ENCODE results near the gene FBXO45. TPM values are rescaled to one million over a fixed set of nuclear protein-coding genes. Genes with fewer than 3 reads are reported as not detected.
A peak's percentile ranks its signal among the peaks of the same experiment; 100 is the strongest.
"Not testable (repeated sequence)": the region's sequence is repeated elsewhere in the genome, so short reads cannot be mapped to it uniquely, and the experiment has no call there.

FBXO45 gene
- total and polyA plus RNA-seq, 2 donors (not counting 1 experiment from before 2014, with no cell fraction given): 6.9 to 10.6 TPM

DNA sequence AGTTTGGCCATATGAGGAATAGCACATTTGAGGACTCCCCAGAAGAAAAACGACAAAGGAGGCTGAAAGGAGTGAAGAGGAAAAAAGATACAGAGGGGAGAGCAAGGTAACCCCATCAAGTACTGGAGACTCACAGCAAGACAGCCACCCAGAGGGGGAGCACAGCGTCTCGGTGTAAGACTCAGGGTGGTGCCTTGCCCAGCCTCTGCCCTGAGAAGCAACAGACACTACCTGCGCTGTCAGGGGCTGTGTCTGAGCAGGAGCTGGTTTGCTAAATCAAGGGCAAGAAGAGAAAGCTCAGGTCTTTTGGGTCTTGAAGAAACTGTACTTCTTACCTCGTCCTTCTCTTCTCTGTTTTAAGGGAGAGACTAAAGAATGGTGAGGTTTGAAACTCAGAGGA, 27.9 kb downstream of the FBXO45 start:
- H3K4me1 ChIP-seq (ENCODE audit: control insufficient read depth, extremely low read depth, insufficient read depth, low read length): no peaks in the 10 kb centered on the region

DNA sequence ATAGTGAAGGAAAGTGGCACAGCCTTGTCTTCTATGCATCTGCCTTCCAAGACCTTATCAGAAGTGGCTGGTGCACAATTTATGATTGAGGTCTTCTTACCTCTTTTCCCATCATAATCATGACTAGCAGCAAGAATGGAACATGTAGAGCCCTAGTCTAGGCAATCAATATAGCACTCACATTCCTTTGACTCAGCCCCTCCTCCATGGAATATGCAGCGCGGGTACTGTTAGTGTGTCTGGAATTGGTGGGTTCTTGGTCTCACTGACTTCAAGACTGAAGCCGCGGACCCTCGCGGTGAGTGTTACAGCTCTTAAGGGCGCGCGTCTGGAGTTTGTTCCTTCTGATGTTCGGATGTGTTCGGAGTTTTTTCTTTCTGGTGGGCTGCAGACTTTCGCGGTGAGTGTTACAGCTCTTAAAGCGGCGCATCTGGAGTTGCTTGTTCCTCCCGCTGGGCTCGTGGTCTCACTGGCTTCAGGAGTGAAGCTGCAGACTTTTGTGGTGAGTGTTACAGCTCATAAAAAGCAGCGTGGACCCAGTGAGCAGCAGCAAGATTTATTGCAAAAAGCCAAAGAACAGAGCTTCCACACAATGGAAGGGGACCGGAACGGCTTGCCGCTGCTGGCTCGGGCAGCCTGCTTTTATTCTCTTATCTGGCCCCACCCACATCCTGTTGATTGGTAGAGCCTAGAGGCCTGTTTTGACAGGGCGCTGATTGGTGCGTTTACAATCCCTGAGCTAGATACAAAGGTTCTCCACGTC, 29.7 kb downstream of the FBXO45 start:
- H3K4me2 ChIP-seq (ENCODE audit: extremely low read depth, insufficient read depth, low read length); H4K20me1 ChIP-seq (ENCODE audit: control insufficient read depth, extremely low read depth, insufficient read depth, low read length); H3K9me3 ChIP-seq (ENCODE audit: control insufficient read depth, insufficient read depth, low read depth, low read length); H2AFZ ChIP-seq (ENCODE audit: low read length); H3K9ac ChIP-seq (ENCODE audit: insufficient read depth, low read length); DNase-seq (ENCODE audit: low read depth in 2 of 2); H3K79me2 ChIP-seq (ENCODE audit: control insufficient read depth, insufficient read depth, low read length); H3K4me3 ChIP-seq (replicated peaks in 1 of 4; ENCODE audit: control extremely low read depth in 1 of 4, insufficient read depth in 1 of 4, low read depth in 3 of 4, low read length in 4 of 4); H3K27me3 ChIP-seq (ENCODE audit: control insufficient read depth, insufficient read depth, low read length); H3K4me1 ChIP-seq (ENCODE audit: control insufficient read depth, extremely low read depth, insufficient read depth, low read length); H3K36me3 ChIP-seq (ENCODE audit: control insufficient read depth, insufficient read depth, low read length); H3K27ac ChIP-seq (ENCODE audit: insufficient read depth, low read length): not testable (repeated sequence)

More for the DNA sequence above, 27.9 kb downstream of the FBXO45 start:
- H2AFZ ChIP-seq (ENCODE audit: low read length): no peak overlapping the region
- no peaks in the 10 kb centered on the region for H3K9me3 ChIP-seq (ENCODE audit: control insufficient read depth, insufficient read depth, low read depth, low read length)
- DNase-seq (ENCODE audit: low read depth in 2 of 2): no peak
- peaks cover 5% of the 10 kb centered on the region for H3K27me3 ChIP-seq (ENCODE audit: control insufficient read depth, insufficient read depth, low read length)
- no peaks in the 10 kb centered on the region for H3K36me3 ChIP-seq (ENCODE audit: control insufficient read depth, insufficient read depth, low read length)
- no peak overlapping the region for H3K9ac ChIP-seq (ENCODE audit: insufficient read depth, low read length)
- TF ChIP-seq EZH2 (IDR thresholded peaks at IDR 0.05; ENCODE audit: low read length, missing control alignments): no peak
- TF ChIP-seq, protein P1, sequence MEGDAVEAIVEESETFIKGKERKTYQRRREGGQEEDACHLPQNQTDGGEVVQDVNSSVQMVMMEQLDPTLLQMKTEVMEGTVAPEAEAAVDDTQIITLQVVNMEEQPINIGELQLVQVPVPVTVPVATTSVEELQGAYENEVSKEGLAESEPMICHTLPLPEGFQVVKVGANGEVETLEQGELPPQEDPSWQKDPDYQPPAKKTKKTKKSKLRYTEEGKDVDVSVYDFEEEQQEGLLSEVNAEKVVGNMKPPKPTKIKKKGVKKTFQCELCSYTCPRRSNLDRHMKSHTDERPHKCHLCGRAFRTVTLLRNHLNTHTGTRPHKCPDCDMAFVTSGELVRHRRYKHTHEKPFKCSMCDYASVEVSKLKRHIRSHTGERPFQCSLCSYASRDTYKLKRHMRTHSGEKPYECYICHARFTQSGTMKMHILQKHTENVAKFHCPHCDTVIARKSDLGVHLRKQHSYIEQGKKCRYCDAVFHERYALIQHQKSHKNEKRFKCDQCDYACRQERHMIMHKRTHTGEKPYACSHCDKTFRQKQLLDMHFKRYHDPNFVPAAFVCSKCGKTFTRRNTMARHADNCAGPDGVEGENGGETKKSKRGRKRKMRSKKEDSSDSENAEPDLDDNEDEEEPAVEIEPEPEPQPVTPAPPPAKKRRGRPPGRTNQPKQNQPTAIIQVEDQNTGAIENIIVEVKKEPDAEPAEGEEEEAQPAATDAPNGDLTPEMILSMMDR (conservative IDR thresholded peaks at IDR 0.05 in 1 of 2, IDR thresholded peaks at IDR 0.05 in 1 of 2; ENCODE audit: low read depth in 1 of 2, low read length in 2 of 2): no peak
- no peak overlapping the region for H3K27ac ChIP-seq (ENCODE audit: insufficient read depth, low read length)
- H3K79me2 ChIP-seq (ENCODE audit: control insufficient read depth, insufficient read depth, low read length): no peaks in the 10 kb centered on the region
- H3K4me2 ChIP-seq (ENCODE audit: extremely low read depth, insufficient read depth, low read length): no peak overlapping the region
- H4K20me1 ChIP-seq (ENCODE audit: control insufficient read depth, extremely low read depth, insufficient read depth, low read length): no peaks in the 10 kb centered on the region
- H3K4me3 ChIP-seq (replicated peaks in 1 of 4; ENCODE audit: control extremely low read depth in 1 of 4, insufficient read depth in 1 of 4, low read depth in 3 of 4, low read length in 4 of 4): no peak overlapping the region

DNA sequence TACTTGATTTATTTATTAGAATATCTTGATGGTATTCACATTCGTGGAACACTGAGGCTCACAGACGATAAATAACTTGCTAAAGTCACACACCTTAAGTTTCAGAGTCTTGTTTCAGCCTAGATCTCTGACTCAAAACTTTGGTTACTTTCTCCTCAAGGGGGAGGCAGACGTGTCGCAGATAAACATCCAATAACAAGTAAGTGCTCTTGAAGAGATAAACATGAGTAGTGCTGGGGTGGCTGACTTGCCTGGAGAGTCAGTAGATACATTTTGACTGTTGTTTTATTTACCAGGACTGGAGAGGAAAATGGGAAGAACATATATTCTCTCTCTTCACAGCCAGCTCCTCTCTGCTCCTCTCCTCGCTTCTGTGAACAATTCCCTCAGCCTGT, 31.3 kb downstream of the FBXO45 start:
- TF ChIP-seq, protein P1 (conservative IDR thresholded peaks at IDR 0.05 in 1 of 2, IDR thresholded peaks at IDR 0.05 in 1 of 2; ENCODE audit: low read depth in 1 of 2, low read length in 2 of 2): no peak
- no peak for TF ChIP-seq EZH2 (IDR thresholded peaks at IDR 0.05; ENCODE audit: low read length, missing control alignments)

More for the DNA sequence above, 31.3 kb downstream of the FBXO45 start:
- no peak overlapping the region for H3K4me3 ChIP-seq (replicated peaks in 1 of 4; ENCODE audit: control extremely low read depth in 1 of 4, insufficient read depth in 1 of 4, low read depth in 3 of 4, low read length in 4 of 4)
- DNase-seq (ENCODE audit: low read depth in 2 of 2): peak in 1 of 2 donors; percentile 6
- H3K9me3 ChIP-seq (ENCODE audit: control insufficient read depth, insufficient read depth, low read depth, low read length): no peaks in the 10 kb centered on the region
- no peaks in the 10 kb centered on the region for H3K4me1 ChIP-seq (ENCODE audit: control insufficient read depth, extremely low read depth, insufficient read depth, low read length)
- H3K27ac ChIP-seq (ENCODE audit: insufficient read depth, low read length): no peak overlapping the region
- H2AFZ ChIP-seq (ENCODE audit: low read length): no peak overlapping the region
- no peaks in the 10 kb centered on the region for H3K79me2 ChIP-seq (ENCODE audit: control insufficient read depth, insufficient read depth, low read length)
- H3K27me3 ChIP-seq (ENCODE audit: control insufficient read depth, insufficient read depth, low read length): peaks cover 5% of the 10 kb centered on the region
- H3K36me3 ChIP-seq (ENCODE audit: control insufficient read depth, insufficient read depth, low read length): no peaks in the 10 kb centered on the region
- H3K9ac ChIP-seq (ENCODE audit: insufficient read depth, low read length): no peak overlapping the region
- H3K4me2 ChIP-seq (ENCODE audit: extremely low read depth, insufficient read depth, low read length): no peak overlapping the region
- H4K20me1 ChIP-seq (ENCODE audit: control insufficient read depth, extremely low read depth, insufficient read depth, low read length): no peaks in the 10 kb centered on the region
